ENCODE results near the gene BRWD1.

DNA sequence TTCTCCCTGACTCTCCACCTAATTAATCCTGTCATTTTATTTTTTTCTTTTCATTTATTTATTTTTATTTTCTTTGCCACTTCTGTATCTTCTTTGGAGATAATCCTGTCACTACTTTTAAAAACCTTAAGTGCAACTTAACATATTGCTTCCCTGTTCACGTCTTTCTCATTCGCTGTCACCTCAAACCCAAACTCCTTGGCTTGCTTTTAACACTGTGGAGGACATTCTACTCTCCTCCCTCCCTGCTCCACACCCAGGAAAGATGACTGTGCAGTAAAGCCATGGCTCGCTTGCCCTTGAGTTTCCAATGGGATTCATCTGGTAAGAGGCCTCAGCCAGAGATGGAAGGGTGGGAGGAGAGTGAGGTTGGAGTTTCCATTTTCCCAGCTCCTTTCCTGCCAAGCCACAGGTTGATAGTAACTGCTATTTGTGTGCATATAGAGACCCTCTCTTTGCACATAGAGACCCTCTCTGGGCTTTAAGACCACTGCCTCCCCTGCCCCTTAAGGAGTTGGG is 6.4 kb upstream of the BRWD1 start:
- TF ChIP-seq, protein P1, sequence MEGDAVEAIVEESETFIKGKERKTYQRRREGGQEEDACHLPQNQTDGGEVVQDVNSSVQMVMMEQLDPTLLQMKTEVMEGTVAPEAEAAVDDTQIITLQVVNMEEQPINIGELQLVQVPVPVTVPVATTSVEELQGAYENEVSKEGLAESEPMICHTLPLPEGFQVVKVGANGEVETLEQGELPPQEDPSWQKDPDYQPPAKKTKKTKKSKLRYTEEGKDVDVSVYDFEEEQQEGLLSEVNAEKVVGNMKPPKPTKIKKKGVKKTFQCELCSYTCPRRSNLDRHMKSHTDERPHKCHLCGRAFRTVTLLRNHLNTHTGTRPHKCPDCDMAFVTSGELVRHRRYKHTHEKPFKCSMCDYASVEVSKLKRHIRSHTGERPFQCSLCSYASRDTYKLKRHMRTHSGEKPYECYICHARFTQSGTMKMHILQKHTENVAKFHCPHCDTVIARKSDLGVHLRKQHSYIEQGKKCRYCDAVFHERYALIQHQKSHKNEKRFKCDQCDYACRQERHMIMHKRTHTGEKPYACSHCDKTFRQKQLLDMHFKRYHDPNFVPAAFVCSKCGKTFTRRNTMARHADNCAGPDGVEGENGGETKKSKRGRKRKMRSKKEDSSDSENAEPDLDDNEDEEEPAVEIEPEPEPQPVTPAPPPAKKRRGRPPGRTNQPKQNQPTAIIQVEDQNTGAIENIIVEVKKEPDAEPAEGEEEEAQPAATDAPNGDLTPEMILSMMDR (conservative IDR thresholded peaks at IDR 0.05 in 1 of 2, IDR thresholded peaks at IDR 0.05 in 1 of 2; ENCODE audit: low read depth in 1 of 2, low read length in 2 of 2), result no peak
- no peak for TF ChIP-seq EZH2 (IDR thresholded peaks at IDR 0.05; ENCODE audit: low read length, missing control alignments)

All from fibroblast of lung (primary cell).